Measurements from ENCODE around the gene PER1.

PER1 gene

GRCh38 chr17:8152112-8152775 lies at the start of gene PER1:
PER1 (minus strand) TSS chr17:8152404; CDS start chr17:8150706, 1,698 bp downstream.
- peak; percentile 71 for DNase-seq

GRCh38 chr17:8192070-8192815 lies 40.0 kb upstream of the PER1 start:
- DNase-seq = peak; percentile 87

- no peak for DNase-seq
Observed at GRCh38 chr17:8190506-8190905, 38.3 kb upstream of the PER1 start.

GRCh38 chr17:8189711-8190477 lies 37.7 kb upstream of the PER1 start, which contains the start of gene BORCS6:
BORCS6 (minus strand) TSS chr17:8190180; CDS start chr17:8190140, 40 bp downstream.
- peak; percentile 95 for DNase-seq

GRCh38 chr17:8189041-8189710 lies 37.0 kb upstream of the PER1 start:
- no peak for DNase-seq

- no peak for DNase-seq
Observed at GRCh38 chr17:8188263-8188839, 36.1 kb upstream of the PER1 start.

GRCh38 chr17:8187517-8188262 lies 35.5 kb upstream of the PER1 start:
- DNase-seq = peak; percentile 98

- DNase-seq = peak; percentile 92
Observed at GRCh38 chr17:8186787-8187516, 34.7 kb upstream of the PER1 start.

GRCh38 chr17:8186446-8186786 lies 34.2 kb upstream of the PER1 start:
- DNase-seq = no peak

- DNase-seq = no peak
Observed at GRCh38 chr17:8185582-8186445, 33.6 kb upstream of the PER1 start.

- no peak for DNase-seq
Observed at GRCh38 chr17:8176998-8177731, 25.0 kb upstream of the PER1 start.

GRCh38 chr17:8176197-8176940 lies 24.2 kb upstream of the PER1 start, which contains the start of gene TMEM107:
TMEM107 (minus strand) TSS chr17:8176380; CDS start chr17:8176286, 94 bp downstream.
- peak; percentile 89 for DNase-seq

GRCh38 chr17:8175795-8176196 lies 23.6 kb upstream of the PER1 start:
- no peak for DNase-seq

GRCh38 chr17:8173871-8174322 lies 21.7 kb upstream of the PER1 start:
- DNase-seq = no peak

- DNase-seq = peak; percentile 88
Observed at GRCh38 chr17:8173056-8173870, 21.1 kb upstream of the PER1 start.

- peak; percentile 74 for DNase-seq
Observed at GRCh38 chr17:8170186-8170585, 18.0 kb upstream of the PER1 start.

GRCh38 chr17:8167526-8167925 lies 15.3 kb upstream of the PER1 start:
- DNase-seq = no peak

- DNase-seq = no peak
Observed at GRCh38 chr17:8166731-8167130, 14.5 kb upstream of the PER1 start.

All from NCI-H2171 (cell line).